ENCODE measurements around the gene FNDC3B. TPM values are rescaled to one million over a fixed set of nuclear protein-coding genes. Genes with fewer than 3 reads are reported as not detected.
A peak's percentile ranks its signal among the peaks of the same experiment; 100 is the strongest.

Gene FNDC3B
- total RNA-seq, 4 donors from 2014 or later: 23.9 to 61.9 (median 37.0) TPM

DNA sequence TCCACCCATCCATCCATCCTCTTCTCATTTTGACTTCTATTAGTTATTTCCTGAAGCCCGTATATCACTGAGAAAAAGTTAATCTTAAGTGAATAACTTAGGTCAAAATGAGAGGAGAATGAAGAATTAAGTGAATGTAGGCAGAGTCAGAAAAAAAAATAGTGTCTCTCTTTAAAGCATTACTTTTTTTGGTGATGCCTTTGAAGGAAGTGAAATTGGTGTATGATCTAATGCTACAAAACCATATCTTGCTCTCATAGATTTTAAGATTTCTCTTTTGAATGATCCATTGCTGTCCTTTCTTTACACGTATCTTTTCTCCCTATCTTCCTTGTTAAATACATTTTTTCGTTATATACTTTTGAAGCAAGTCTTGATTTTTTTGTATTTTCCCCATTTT, 23.4 kb downstream of the FNDC3B start:
- H3K27ac ChIP-seq: no peak overlapping the region
- no peak for DNase-seq (ENCODE audit: low spot score in 2 of 2)
- no peaks in the 10 kb centered on the region for H3K27me3 ChIP-seq
- TF ChIP-seq EP300 (IDR thresholded peaks at IDR 0.05) (no peak), POLR2AphosphoS5 (IDR thresholded peaks at IDR 0.05) (no peak), POLR2A (IDR thresholded peaks at IDR 0.05) (no peak)
- TF ChIP-seq, protein P1, sequence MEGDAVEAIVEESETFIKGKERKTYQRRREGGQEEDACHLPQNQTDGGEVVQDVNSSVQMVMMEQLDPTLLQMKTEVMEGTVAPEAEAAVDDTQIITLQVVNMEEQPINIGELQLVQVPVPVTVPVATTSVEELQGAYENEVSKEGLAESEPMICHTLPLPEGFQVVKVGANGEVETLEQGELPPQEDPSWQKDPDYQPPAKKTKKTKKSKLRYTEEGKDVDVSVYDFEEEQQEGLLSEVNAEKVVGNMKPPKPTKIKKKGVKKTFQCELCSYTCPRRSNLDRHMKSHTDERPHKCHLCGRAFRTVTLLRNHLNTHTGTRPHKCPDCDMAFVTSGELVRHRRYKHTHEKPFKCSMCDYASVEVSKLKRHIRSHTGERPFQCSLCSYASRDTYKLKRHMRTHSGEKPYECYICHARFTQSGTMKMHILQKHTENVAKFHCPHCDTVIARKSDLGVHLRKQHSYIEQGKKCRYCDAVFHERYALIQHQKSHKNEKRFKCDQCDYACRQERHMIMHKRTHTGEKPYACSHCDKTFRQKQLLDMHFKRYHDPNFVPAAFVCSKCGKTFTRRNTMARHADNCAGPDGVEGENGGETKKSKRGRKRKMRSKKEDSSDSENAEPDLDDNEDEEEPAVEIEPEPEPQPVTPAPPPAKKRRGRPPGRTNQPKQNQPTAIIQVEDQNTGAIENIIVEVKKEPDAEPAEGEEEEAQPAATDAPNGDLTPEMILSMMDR (IDR thresholded peaks at IDR 0.05): no peak
- H3K9me3 ChIP-seq: no peaks in the 10 kb centered on the region
- peaks cover 39% of the 10 kb centered on the region for H3K4me1 ChIP-seq
- WGBS: 93% methylated on average over 3 of the region's 3 CpGs
- no peak overlapping the region for H3K4me3 ChIP-seq
- H3K36me3 ChIP-seq: no peaks in the 10 kb centered on the region

DNA sequence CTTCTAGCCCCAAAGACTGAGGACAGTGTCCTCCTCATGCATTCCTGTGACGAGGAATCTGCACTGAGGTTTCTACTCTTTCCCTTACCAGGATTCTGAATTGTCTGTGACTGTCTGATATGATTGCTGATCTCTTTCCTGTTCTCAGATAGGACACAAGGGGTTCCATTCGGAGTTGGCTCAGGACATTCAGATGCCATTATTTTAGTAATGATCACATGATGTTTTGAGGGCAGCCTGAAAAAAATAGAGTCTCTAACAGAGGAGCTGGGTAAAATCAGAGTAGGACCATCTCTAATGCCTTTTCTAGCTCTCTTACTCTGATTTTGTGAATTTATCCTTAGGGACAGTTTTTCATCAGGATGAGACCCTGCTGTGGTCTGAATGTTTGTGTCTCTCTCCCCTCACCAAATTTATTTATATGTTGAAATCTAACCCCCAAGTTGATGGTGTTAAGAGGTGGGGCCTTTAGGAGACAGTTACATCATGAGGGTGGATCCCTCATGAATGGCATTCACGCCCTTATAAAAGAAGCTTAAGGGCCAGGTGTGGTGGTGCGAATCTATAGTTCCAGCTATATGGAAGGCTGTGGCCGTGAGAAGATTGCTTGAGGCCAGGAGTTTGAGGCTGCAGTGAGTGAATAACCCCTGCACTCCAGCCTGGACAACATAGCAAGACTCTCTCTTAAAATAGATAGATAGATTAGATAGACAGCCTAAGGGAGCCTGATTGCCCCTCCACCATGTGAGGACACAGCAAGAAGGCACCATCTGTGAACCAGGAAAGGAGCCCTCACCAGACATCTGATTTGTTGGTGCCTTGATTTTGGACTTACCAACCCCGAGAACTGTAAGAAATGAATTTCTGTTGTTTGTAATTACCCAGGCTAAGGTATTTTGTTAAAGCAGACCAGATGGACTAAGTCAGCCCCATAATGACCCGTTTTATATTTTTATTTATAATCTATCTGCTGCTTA, 24.4 kb downstream of the FNDC3B start:
- Histone ChIP-seq H3K27me3 (no peaks in the 10 kb centered on the region), H3K4me1 (peaks cover 35% of the 10 kb centered on the region), H3K27ac (no peak overlapping the region), H3K9me3 (no peaks in the 10 kb centered on the region), H3K36me3 (no peaks in the 10 kb centered on the region), H3K4me3 (no peak overlapping the region)
- 83% methylated on average over 6 of the region's 7 CpGs for WGBS
- no peak for DNase-seq (ENCODE audit: low spot score in 2 of 2)
- TF ChIP-seq EP300 (IDR thresholded peaks at IDR 0.05): no peak
- no peak for TF ChIP-seq POLR2A (IDR thresholded peaks at IDR 0.05)
- no peak for TF ChIP-seq POLR2AphosphoS5 (IDR thresholded peaks at IDR 0.05)
- TF ChIP-seq, protein P1 (IDR thresholded peaks at IDR 0.05): no peak

DNA sequence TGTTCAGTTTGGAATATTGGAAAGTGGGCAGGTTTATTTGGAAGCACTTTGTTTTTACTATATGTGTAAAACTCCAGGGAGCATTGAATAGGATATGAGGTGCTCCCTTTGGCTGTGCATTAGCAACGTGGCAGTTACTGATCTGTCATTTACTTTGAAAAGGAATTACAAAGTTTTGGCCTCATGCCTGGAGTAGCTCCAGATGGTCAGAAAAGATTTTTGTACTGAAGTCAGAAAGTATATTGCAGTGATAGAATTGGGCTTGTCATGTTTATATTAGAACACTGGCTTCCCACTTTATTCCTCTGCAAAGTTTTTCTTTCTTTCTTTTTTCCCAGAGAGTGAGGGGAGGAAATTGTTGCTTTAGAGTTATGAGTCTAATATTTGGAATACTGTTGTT, 26.1 kb downstream of the FNDC3B start:
- no peak for DNase-seq (ENCODE audit: low spot score in 2 of 2)
- H3K36me3 ChIP-seq: no peaks in the 10 kb centered on the region

DNA sequence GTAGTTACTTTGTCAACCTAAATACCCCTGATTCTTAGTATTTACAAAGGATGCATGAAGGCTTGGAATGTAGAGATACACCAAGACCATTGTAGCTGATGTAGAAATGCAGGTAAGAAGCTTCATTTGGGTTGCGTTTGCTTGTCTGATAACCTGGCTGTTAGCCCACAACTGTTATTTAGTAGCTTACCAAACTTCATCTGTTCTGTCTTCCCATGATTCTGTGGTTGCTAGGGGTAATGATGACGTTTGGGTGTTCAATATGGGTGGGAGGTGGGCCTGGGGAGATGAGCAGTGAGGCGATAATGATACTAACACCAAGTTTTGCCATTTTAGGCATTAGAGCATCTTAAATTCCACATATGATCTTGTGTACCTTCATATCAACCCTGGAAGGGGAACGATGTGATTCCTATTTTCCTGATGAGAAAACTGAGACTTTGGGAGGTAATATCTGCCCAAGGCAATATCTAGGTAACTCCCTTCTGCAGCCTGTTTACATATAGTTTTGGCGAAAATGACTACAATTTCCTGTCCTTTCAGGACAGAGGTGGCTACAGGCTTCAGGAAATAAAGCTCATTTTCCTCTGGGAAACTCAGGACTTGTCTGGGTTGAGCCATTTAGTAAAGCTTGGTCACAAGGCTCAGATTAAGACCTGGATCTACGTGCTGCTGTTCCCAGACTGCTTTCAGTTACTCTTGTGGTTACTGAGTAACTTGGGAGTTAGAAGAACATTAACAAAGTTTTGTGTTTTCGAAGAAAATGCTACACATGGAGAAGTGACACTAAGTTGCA, 26.8 kb downstream of the FNDC3B start:
- no peaks in the 10 kb centered on the region for H3K9me3 ChIP-seq
- H3K27me3 ChIP-seq: no peaks in the 10 kb centered on the region
- H3K27ac ChIP-seq: peak overlapping the region; percentile 10
- TF ChIP-seq, protein P1 (IDR thresholded peaks at IDR 0.05): no peak
- TF ChIP-seq POLR2A (IDR thresholded peaks at IDR 0.05): no peak
- no peak for TF ChIP-seq POLR2AphosphoS5 (IDR thresholded peaks at IDR 0.05)
- TF ChIP-seq EP300 (IDR thresholded peaks at IDR 0.05): no peak
- 65% methylated on average over 7 of the region's 7 CpGs for WGBS
- DNase-seq (ENCODE audit: low spot score in 2 of 2): no peak
- no peak overlapping the region for H3K4me3 ChIP-seq
- H3K36me3 ChIP-seq: no peaks in the 10 kb centered on the region
- H3K4me1 ChIP-seq: peaks cover 41% of the 10 kb centered on the region

More for the DNA sequence above, 26.1 kb downstream of the FNDC3B start:
- H3K27me3 ChIP-seq: no peaks in the 10 kb centered on the region
- H3K4me1 ChIP-seq: peaks cover 41% of the 10 kb centered on the region
- no peaks in the 10 kb centered on the region for H3K9me3 ChIP-seq
- TF ChIP-seq POLR2AphosphoS5 (IDR thresholded peaks at IDR 0.05): no peak
- TF ChIP-seq, protein P1 (IDR thresholded peaks at IDR 0.05): no peak
- TF ChIP-seq EP300 (IDR thresholded peaks at IDR 0.05): no peak
- no peak for TF ChIP-seq POLR2A (IDR thresholded peaks at IDR 0.05)
- no peak overlapping the region for H3K4me3 ChIP-seq
- 10% methylated on average over 1 of the region's 1 CpG for WGBS
- peak overlapping the region; percentile 10 for H3K27ac ChIP-seq

Data from suprapubic skin (tissue), 4 donors.